Keratinocyte (primary cell): Measurements from ENCODE around the gene CIPC. TPM values are rescaled to one million over a fixed set of nuclear protein-coding genes. Genes with fewer than 3 reads are reported as not detected.

Experiments used
- DNase-seq: peaks from one replicate; pipeline ENCODE4 v3.0.0-alpha.2; 2011; ENCODE audit warnings: low read depth, missing footprints, low spot score
- FAIRE-seq: peaks from 2 replicates; lab custom pipeline; 2011; peaks lifted over from hg19 to GRCh38; lab: Jason Lieb, UNC
- H2AFZ ChIP-seq: 2 replicates; pipeline ENCODE4 v1.6.0; 2012; ENCODE audit warnings: low read length, control low read depth, inconsistent platforms; ENCODE audit not compliant: control insufficient read depth
- H3K27ac ChIP-seq: 2 replicates; pipeline ENCODE4 v1.5.1; 2011; ENCODE audit warnings: low read length; ENCODE audit not compliant: control insufficient read depth, insufficient read depth
- H3K27me3 ChIP-seq: 3 replicates; pipeline ENCODE4 v1.6.0; 2011; ENCODE audit warnings: low read length; ENCODE audit not compliant: control insufficient read depth, insufficient read depth; ENCODE audit errors: extremely low read depth
- H3K36me3 ChIP-seq, 2 experiments: 2 replicates in 1 of 2; 3 replicates in 1 of 2; pipeline ENCODE4 v1.5.1; 2011; ENCODE audit warnings: low read length in 2 of 2, mild to moderate bottlenecking in 1 of 2; ENCODE audit not compliant: control insufficient read depth in 2 of 2, insufficient read depth in 2 of 2; ENCODE audit errors: extremely low read depth in 1 of 2
- H3K4me1 ChIP-seq: 3 replicates; pipeline ENCODE4 v1.5.1; 2011; ENCODE audit warnings: low read length; ENCODE audit not compliant: control insufficient read depth, insufficient read depth; ENCODE audit errors: extremely low read depth
- H3K4me2 ChIP-seq: 3 replicates; pipeline ENCODE4 v1.6.0; 2011; ENCODE audit warnings: low read depth, low read length; ENCODE audit not compliant: control insufficient read depth, insufficient read depth; ENCODE audit errors: extremely low read depth
- H3K4me3 ChIP-seq, 3 experiments: fragments of 200-600 bp in 1 of 3; sonication (generic) in 1 of 3; 2 replicates in 2 of 3; 3 replicates in 1 of 3; pipeline ENCODE4 v1.5.1; 2011 to 2016; ENCODE audit warnings: low read length in 3 of 3, mild to moderate bottlenecking in 3 of 3, control low read depth in 2 of 3, inconsistent platforms in 1 of 3, low read depth in 1 of 3, mixed read lengths in 1 of 3, mixed run types in 1 of 3, moderate library complexity in 1 of 3; ENCODE audit not compliant: control insufficient read depth in 2 of 3, insufficient read depth in 2 of 3; ENCODE audit errors: extremely low read depth in 1 of 3
- H3K79me2 ChIP-seq: 2 replicates; pipeline ENCODE4 v1.6.0; 2012; ENCODE audit warnings: low read length; ENCODE audit not compliant: control insufficient read depth, insufficient read depth
- H3K9ac ChIP-seq: 3 replicates; pipeline ENCODE4 v1.6.0; 2011; ENCODE audit warnings: low read length; ENCODE audit not compliant: control insufficient read depth, insufficient read depth; ENCODE audit errors: extremely low read depth
- H3K9me1 ChIP-seq: 3 replicates; pipeline ENCODE4 v1.6.0; 2011; ENCODE audit warnings: low read length; ENCODE audit not compliant: control insufficient read depth, insufficient read depth; ENCODE audit errors: extremely low read depth
- H3K9me3 ChIP-seq: 2 replicates; pipeline ENCODE4 v1.5.1; 2012; ENCODE audit warnings: low read depth, low read length; ENCODE audit not compliant: control insufficient read depth
- H4K20me1 ChIP-seq: 3 replicates; pipeline ENCODE4 v1.6.0; 2011; ENCODE audit warnings: low read length; ENCODE audit not compliant: control insufficient read depth, insufficient read depth; ENCODE audit errors: extremely low read depth
- EZH2 ChIP-seq: IDR thresholded peaks from one replicate; pipeline ENCODE4 v1.6.1; 2012; ENCODE audit warnings: inconsistent platforms, mild to moderate bottlenecking, low read length, moderate library complexity
- dilution Hi-C: fragments of 300-500 bp; cut with MboI; formaldehyde crosslinking; loops from one replicate; pipeline ENCODE4 v1.7.0; 2020; ENCODE audit warnings: low sequenced_read_pairs; ENCODE audit not compliant: extremely low pct_ligation_motif_present
- polyA plus RNA-seq, 5 experiments: library from polyadenylated mRNA; depleted of rRNA in 3 of 5; stranded (reverse) in 3 of 5; stranded (forward) in 1 of 5; unstranded in 1 of 5; fragments of >200 nt; gene quantifications; 1 replicate in 1 of 5; 2 replicates in 3 of 5; 3 replicates in 1 of 5; pipeline versions ENCODE4 v1.2.1 to v1.2.3, GENCODE V29; 2011 to 2012; ENCODE audit warnings: missing spikeins in 2 of 5, low read depth in 1 of 5, low replicate concordance in 1 of 5
- TF ChIP-seq, protein P1 (sequence below), 3 experiments: IDR thresholded peaks in 1 of 3; conservative IDR thresholded peaks in 1 of 3; optimal IDR thresholded peaks in 1 of 3; 2 replicates in 2 of 3; 3 replicates in 1 of 3; pipeline versions ENCODE3 to v1.5.1; 2011; ENCODE audit warnings: low read length in 3 of 3, mild to moderate bottlenecking in 3 of 3, moderate library complexity in 2 of 3, control low read depth in 1 of 3, inconsistent platforms in 1 of 3; ENCODE audit not compliant: insufficient read depth in 2 of 3; ENCODE audit errors: extremely low read depth in 1 of 3

Gene CIPC
- polyA plus RNA-seq, 1 donor (not counting 4 experiments of a cell fraction or from before 2014, with no cell fraction given) = 13.2 TPM

DNA sequence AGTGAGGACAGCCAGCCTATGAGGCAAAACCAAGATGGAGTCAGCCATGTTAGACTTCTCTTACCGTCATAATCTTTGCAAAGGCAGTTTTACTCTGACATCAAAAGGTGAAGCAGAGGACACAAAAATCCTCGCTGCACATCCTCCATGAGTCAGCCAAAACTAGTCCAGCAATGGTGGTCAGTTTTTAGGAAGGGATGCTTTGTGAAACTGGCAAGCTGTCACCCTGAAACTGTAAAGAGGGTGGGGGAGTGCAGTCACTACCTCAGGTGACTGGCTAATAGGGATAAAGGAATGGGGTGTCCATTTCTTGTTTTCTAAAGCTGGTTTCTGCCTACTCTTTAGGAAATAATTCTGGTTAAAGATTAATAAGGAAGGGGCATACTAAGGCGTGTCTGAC lies 5.4 kb upstream of the CIPC start:
- no peaks in the 10 kb centered on the region for H3K79me2 ChIP-seq

DNA sequence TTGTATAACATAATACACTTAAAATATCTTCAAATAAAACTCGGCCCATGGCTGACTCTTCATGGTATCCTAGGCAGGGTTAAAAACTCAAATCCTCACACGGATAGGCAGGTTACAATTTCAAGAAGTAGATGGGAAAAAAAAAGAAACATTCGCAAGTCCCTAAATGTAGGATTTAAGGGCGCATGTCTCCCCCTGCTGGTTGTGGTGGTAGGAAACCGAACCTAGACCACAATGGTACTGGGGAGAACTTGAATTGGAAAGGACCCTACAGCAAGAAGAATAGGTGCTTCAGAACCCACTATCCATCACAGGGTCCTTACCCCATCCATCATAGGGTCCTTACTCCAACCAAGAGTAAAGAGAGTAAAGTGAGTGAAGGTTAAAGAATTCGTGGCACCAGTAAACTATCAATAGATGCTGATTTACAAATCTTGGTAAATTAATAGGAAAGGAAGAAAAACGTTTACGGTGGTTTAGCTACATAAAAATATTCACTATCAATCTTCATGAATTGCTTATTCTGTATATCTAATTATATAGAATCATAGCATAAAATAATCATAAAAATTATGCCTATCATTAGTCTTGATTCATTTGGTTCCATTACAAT lies 3.3 kb upstream of the CIPC start:
- Histone ChIP-seq H4K20me1 (no peaks in the 10 kb centered on the region), H3K4me1 (peaks cover 25% of the 10 kb centered on the region), H3K4me2 (no peak overlapping the region), H3K27ac (no peak overlapping the region), H3K36me3 (no peaks in the 10 kb centered on the region), H2AFZ (no peak overlapping the region), H3K9me1 (no peaks in the 10 kb centered on the region), H3K27me3 (no peaks in the 10 kb centered on the region), H3K9me3 (no peaks in the 10 kb centered on the region), H3K79me2 (peaks cover 11% of the 10 kb centered on the region), H3K9ac (no peak overlapping the region), H3K4me3 (no peak overlapping the region)
- FAIRE-seq (peak; percentile 43), DNase-seq (no peak)
- dilution Hi-C loops = no loop called here
- no peak for TF ChIP-seq EZH2
- TF ChIP-seq, protein P1, sequence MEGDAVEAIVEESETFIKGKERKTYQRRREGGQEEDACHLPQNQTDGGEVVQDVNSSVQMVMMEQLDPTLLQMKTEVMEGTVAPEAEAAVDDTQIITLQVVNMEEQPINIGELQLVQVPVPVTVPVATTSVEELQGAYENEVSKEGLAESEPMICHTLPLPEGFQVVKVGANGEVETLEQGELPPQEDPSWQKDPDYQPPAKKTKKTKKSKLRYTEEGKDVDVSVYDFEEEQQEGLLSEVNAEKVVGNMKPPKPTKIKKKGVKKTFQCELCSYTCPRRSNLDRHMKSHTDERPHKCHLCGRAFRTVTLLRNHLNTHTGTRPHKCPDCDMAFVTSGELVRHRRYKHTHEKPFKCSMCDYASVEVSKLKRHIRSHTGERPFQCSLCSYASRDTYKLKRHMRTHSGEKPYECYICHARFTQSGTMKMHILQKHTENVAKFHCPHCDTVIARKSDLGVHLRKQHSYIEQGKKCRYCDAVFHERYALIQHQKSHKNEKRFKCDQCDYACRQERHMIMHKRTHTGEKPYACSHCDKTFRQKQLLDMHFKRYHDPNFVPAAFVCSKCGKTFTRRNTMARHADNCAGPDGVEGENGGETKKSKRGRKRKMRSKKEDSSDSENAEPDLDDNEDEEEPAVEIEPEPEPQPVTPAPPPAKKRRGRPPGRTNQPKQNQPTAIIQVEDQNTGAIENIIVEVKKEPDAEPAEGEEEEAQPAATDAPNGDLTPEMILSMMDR (optimal IDR thresholded peaks at IDR 0.05 in 1 of 3, IDR thresholded peaks at IDR 0.05 in 1 of 3, conservative IDR thresholded peaks at IDR 0.05 in 1 of 3; ENCODE audit: extremely low read depth in 1 of 3, insufficient read depth in 2 of 3, low read length in 3 of 3) = peak; percentile 75 to 85 (median 77)

More for the DNA sequence above, 5.4 kb upstream of the CIPC start:
- no peaks in the 10 kb centered on the region for H3K9me3 ChIP-seq
- dilution Hi-C loops = no loop called here
- no peak for TF ChIP-seq EZH2
- TF ChIP-seq, protein P1 (optimal IDR thresholded peaks at IDR 0.05 in 1 of 3, IDR thresholded peaks at IDR 0.05 in 1 of 3, conservative IDR thresholded peaks at IDR 0.05 in 1 of 3; ENCODE audit: extremely low read depth in 1 of 3, insufficient read depth in 2 of 3, low read length in 3 of 3) = no peak
- peaks cover 27% of the 10 kb centered on the region for H3K4me1 ChIP-seq
- H3K9me1 ChIP-seq = no peaks in the 10 kb centered on the region
- no peaks in the 10 kb centered on the region for H4K20me1 ChIP-seq
- no peak overlapping the region for H3K27ac ChIP-seq
- H2AFZ ChIP-seq = no peak overlapping the region
- no peak overlapping the region for H3K4me2 ChIP-seq
- no peaks in the 10 kb centered on the region for H3K27me3 ChIP-seq
- H3K36me3 ChIP-seq = no peaks in the 10 kb centered on the region
- DNase-seq (no peak), FAIRE-seq (no peak)
- H3K4me3 ChIP-seq = no peak overlapping the region
- no peak overlapping the region for H3K9ac ChIP-seq
